GM21528 (cell line): ENCODE measurements around the gene TMEM14A.
A peak's percentile ranks its signal among the peaks of the same experiment; 100 is the strongest.
"Not testable (repeated sequence)": the region's sequence is repeated elsewhere in the genome, so short reads cannot be mapped to it uniquely, and the experiment has no call there.

Experiments
- ATAC-seq: cut with Tn5 transposase; IDR thresholded peaks from one replicate; pipeline ENCODE4 v1.9.1; 2021; ENCODE audit warnings: mild to moderate bottlenecking, moderate library complexity; ENCODE audit not compliant: unreplicated experiment, low FRiP score

The TMEM14A gene

GRCh38 chr6:52693773-52694172 is 22.9 kb downstream of the TMEM14A start:
- ATAC-seq = no peak

- ATAC-seq = no peak
These were observed 23.5 kb downstream of the TMEM14A start for GRCh38 chr6:52694404-52694803.

GRCh38 chr6:52696418-52696817 is 25.5 kb downstream of the TMEM14A start:
- no peak for ATAC-seq

- no peak for ATAC-seq
These were observed 27.0 kb downstream of the TMEM14A start for GRCh38 chr6:52697903-52698302.

- no peak for ATAC-seq
These were observed 33.1 kb downstream of the TMEM14A start for GRCh38 chr6:52704060-52704459.

- not testable (repeated sequence) for ATAC-seq
These were observed 34.0 kb downstream of the TMEM14A start for GRCh38 chr6:52704781-52705502.

- ATAC-seq = no peak
These were observed 35.1 kb downstream of the TMEM14A start for GRCh38 chr6:52706001-52706400.

GRCh38 chr6:52707963-52708680 is 37.2 kb downstream of the TMEM14A start:
- no peak for ATAC-seq

GRCh38 chr6:52712136-52712535 is 41.2 kb downstream of the TMEM14A start:
- no peak for ATAC-seq

GRCh38 chr6:52714761-52715160 is 43.8 kb downstream of the TMEM14A start:
- not testable (repeated sequence) for ATAC-seq

- no peak for ATAC-seq
These were observed 47.6 kb downstream of the TMEM14A start for GRCh38 chr6:52718550-52718949.

GRCh38 chr6:52720321-52720720 is 49.4 kb downstream of the TMEM14A start:
- ATAC-seq = no peak

- no peak for ATAC-seq
These were observed 53.1 kb downstream of the TMEM14A start for GRCh38 chr6:52724042-52724405.

- ATAC-seq = peak; percentile 98
These were observed 53.7 kb downstream of the TMEM14A start for GRCh38 chr6:52724406-52725121.

GRCh38 chr6:52725143-52725534 is 54.2 kb downstream of the TMEM14A start:
- ATAC-seq = no peak

- ATAC-seq = no peak
These were observed 54.8 kb downstream of the TMEM14A start for GRCh38 chr6:52725535-52726192.

GRCh38 chr6:52726193-52726542 is 55.3 kb downstream of the TMEM14A start:
- no peak for ATAC-seq

- no peak for ATAC-seq
These were observed 56.0 kb downstream of the TMEM14A start for GRCh38 chr6:52726741-52727535.

- no peak for ATAC-seq
These were observed 57.0 kb downstream of the TMEM14A start for GRCh38 chr6:52727908-52728307.

GRCh38 chr6:52728394-52728793 is 57.5 kb downstream of the TMEM14A start:
- no peak for ATAC-seq
